Activated naive CD4-positive, alpha-beta T cell treated with Interleukin-2 at 50 U/mL for 16 hours (primary cell): ENCODE measurements around the gene ARF5.
A peak's percentile ranks its signal among the peaks of the same experiment; 100 is the strongest.
"Not testable (repeated sequence)": the region's sequence is repeated elsewhere in the genome, so short reads cannot be mapped to it uniquely, and the experiment has no call there.

Source experiments
- DNase-seq: peaks from one replicate; pipeline ENCODE4 v3.0.0-alpha.2; 2020

Gene ARF5

DNA sequence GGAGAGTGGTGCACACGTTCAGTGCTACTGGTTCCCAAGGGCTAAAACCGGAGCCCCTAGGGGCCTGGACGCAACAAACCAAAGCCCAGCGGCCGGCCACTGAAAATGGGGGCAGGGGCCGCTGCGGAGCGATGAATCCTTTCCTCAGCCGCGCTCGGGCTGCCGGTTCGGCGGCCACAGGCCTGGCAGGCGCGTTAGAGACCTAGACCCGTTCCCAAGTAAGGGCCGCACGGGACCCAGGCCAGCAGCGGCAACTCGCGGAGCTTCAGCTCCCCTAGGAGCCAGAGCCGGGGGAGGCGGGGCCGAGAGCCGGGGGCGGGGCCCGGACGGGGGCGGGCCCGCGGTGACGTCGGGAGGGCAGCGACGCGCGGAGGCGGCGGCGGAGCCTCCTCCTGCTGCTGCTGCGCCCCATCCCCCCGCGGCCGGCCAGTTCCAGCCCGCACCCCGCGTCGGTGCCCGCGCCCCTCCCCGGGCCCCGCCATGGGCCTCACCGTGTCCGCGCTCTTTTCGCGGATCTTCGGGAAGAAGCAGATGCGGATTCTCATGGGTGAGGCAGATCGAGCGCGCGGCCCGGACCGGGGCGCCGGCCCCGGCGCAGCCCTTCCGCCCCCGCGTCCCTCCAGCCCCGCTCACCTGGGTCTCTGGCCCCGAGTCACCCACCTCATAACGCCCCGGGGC, at the start of gene ARF5:
ARF5 (plus strand) TSS at position 393 of the 678 bp plus-strand sequence; CDS start at position 481, 88 bp downstream.
- peak; percentile 90 for DNase-seq

DNA sequence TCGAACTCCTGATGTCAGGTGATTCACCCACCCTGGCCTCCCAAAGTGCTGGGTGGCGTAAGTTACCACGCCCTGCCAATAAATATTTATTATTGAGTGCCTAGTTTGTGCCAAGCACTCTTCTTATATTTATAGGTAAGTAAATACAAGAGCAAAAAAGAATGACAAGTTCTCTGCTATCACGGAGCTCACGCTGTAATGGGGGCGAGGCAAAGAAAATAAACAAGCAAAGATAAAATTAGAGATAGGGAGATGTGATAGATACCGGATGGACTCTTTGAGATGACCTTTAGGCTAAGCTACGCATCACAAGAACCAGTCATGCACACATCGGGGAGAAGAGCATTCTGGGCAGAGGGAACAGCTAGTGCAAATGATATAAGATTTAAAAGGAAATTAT, 49.1 kb upstream of the ARF5 start:
- DNase-seq = no peak

GRCh38 chr7:127540461-127540860, 47.8 kb upstream of the ARF5 start:
- not testable (repeated sequence) for DNase-seq

DNA sequence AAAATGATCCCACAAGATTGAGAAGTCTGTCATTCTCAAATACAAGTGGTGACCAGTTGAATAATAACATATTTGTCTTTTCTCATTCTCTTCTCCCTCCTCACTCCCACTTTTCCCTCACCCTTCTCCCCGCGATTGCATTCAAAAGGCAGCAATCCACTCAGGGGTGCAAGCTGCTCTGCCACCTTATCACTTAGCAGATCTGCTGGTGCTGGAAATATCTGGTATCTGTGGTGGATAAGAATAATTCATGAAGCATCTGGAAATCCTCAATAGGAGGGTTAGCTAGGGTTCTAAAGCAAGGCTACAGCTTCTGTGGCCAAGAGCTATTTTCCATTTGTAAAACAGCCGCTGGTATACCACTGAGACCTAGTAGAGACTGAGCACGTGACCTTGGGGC, 46.7 kb upstream of the ARF5 start:
- no peak for DNase-seq

GRCh38 chr7:127546313-127546712, 41.9 kb upstream of the ARF5 start:
- no peak for DNase-seq

GRCh38 chr7:127550247-127550646, 38.0 kb upstream of the ARF5 start:
- DNase-seq = no peak

GRCh38 chr7:127551941-127552340, 36.3 kb upstream of the ARF5 start:
- no peak for DNase-seq

DNA sequence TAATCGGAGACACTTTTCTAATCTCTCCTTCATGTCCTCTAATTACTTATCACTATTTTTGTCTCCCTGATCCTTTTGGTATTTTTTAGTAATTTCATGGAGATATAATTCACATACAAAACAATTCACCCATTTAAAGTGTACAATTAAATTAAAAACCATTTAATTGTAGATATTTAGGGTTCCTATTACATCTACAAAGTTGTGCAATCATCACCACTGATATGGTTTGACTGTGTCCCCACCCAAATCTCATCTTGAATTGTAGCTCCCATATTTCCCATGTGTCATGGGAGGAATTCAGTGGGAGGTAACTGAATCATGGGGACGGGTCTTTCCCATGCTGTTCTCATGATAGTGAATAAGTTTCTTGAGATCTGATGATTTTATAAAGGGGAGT, 31.8 kb upstream of the ARF5 start:
- no peak for DNase-seq

DNA sequence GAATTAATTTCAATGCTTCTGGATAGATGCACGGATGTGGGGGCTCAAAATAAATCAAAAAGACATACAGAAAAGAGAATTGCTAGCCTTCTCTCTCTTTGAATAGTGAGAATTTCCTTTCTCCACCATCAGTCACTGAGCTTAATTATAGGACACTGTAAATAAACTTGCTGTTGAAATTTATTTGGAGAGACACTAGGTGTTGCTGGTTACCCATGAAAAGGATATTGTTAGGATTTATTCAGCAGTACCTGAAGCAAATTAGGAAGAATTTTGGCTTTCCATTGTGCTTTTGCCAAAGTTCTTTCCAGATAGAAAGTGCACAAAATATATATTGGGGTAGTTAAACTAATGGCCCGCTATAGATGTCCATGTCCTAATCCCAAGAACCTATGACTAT, 30.4 kb upstream of the ARF5 start:
- no peak for DNase-seq

- no peak for DNase-seq
Observed at GRCh38 chr7:127566242-127566641, 22.0 kb upstream of the ARF5 start.

- DNase-seq = not testable (repeated sequence)
Observed at GRCh38 chr7:127568034-127568433, 20.2 kb upstream of the ARF5 start.

DNA sequence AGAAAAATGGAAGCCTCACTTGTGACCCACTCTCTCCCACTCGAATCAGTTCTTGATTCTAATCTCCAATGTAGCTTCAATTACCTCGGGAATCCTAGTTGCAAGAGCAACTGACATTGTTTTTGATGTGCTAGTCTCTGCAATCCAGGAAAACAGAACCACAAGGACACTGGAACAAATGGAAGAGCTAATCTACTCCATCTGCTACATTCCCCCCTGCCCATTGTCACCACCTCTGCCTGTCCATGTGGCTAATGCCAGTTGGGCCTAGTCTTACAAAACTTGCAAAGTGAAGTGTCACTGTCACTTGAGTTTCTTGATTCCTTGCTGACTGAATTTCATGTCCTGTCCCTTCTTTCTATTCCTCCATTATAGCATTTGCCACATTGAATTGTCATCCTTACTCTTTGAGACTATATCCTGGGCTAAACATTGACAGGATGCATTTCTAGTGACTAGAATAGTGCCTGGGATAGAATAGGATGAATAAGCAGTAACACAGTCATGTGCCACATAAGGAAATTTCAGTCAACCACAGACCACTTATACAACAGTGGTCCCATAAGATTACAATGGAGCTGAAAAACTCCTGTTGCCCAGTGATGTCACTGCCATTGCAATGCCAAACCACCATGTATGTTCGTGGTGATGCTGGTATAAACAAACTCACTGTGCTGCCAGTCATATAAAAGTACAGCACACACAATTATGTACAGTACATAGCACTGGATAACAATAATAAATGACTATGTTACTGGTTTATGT, 16.3 kb upstream of the ARF5 start:
- DNase-seq = no peak

- DNase-seq = no peak
Observed at GRCh38 chr7:127578036-127578684, 10.1 kb upstream of the ARF5 start.

DNA sequence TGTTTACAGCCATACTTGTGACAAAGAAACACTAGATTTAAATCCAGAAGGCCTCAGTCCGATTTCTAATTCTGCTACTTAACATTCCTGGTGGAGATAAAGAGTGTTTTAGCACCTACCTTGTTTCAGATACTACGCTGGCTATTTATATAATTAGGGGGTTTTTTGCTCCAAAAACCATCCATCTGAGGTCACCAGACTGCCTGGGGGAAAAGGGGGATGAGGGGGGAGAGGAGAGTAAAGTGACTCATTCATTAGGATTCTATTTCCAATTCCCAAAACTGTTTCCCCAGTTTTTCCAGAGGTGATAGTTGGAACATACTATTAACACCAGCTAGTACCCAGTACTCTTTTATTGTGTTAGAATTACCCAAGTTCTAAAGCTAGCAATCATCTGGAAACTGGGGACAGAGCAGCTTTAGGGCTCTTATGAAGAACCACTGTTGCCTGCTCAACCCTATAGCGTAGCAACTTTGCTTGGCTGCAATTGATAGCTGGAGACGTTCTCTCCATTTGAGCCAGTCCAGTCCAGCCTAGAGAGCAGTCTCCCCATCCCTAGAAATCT, 9.4 kb upstream of the ARF5 start:
- no peak for DNase-seq

DNA sequence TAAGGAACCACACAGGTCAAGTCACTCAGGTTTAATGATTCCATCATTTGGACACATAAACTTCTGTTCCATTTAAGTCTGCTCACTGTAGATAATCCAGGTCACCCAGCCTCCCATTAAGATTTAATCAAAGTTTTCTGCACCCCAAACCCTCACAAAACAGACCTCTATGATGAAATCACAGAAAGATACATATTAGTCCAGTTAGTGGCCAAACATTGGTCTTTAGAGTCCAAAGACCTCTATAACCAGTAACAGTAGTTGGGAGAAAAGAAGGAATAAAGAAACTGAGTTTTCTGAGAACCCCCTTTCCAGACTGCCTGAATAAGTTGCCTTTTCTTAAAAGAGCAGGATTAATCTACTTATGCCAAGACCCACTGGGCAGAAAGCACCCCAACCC, 7.6 kb upstream of the ARF5 start:
- DNase-seq = no peak

DNA sequence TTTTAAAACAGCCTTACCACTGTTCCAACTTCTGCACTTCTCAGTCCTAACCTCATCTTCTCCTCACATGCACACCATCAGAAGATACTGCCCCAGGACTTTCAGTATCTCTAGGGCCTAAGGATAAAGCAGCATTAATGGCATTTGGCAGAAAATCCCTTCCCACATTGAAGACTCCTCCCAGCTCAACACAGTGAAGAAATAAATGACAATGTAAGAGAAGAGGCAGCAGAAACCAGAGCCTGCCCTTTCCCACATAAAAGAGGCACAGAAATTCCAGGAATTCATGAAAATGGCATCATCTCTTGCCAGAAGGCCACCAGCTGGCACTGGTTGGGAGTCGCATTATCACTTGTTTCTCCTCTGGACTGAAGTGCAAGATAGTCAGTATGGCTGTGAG, 6.5 kb upstream of the ARF5 start:
- no peak for DNase-seq

DNA sequence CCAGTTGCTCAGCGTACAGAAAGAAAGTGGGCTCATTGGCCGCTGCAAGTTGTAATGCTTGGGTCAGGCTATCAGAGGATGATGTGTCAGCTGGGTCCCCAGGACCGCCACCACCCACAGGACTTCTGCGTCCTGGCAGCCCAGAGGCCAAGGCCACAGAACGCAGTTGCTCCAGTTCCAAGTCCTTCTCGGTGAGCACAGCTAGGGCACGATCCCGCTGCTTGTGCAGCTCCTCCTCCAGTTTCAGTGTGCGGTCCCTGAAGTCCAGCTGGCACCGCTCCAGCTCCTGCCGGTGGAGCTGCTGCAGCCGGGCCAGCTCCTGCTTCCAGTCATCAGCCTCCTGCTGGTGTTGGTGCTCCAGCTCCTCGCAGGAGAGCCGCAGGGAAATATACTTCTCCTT, 5.8 kb upstream of the ARF5 start:
- DNase-seq = no peak

GRCh38 chr7:127584648-127585043, 3.6 kb upstream of the ARF5 start:
- no peak for DNase-seq

- DNase-seq = peak; percentile 95
Observed at GRCh38 chr7:127585044-127585953, 2.9 kb upstream of the ARF5 start, which contains the start of gene GCC1. Gene GCC1, minus strand, starts transcription at chr7:127585596. Its CDS starts 414 bp downstream, at chr7:127585182.

DNA sequence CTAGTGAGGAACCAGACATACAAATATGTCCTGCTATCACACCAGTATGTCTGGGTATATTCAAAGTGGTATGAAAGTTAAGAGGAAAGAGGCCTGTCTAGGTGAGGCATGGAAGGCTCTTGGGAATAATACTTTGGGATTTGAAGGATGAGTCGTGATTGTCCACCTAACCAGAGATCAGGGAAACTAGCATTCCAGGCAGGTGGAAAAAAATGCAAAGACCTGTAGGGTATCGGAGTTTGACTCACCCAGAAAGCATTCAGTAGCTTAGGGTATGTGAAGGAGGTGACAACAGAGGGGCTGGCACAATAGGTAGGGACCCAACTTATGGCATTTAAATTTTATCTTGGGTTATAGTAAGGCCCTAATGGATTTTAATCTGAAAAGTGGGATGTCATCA, 1.9 kb upstream of the ARF5 start:
- no peak for DNase-seq

DNA sequence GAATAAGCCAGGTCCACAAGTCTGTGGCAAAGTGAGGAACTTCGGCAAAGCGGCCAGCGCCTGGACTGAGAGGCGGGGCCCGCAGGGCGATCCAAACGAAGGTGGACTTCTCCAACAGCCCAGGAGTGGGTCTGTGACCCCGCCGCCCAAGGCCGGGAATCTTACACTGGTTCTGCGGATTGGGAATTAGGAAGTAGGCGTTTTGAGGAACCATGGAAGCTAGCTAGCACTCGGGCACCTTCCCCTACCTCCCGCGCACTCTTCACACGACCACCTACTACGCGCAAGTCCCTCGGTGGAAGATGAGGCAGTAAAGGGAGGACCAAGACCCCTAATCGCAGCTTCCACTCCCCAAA, 570 bp upstream of the ARF5 start:
- DNase-seq = no peak

GRCh38 chr7:127588697-127589482, 679 bp downstream of the ARF5 start:
- peak; percentile 33 for DNase-seq
